ENCODE data around the gene SELENOO. TPM values are rescaled to one million over a fixed set of nuclear protein-coding genes. Genes with fewer than 3 reads are reported as not detected.
A peak's percentile ranks its signal among the peaks of the same experiment; 100 is the strongest.

Gene SELENOO
- total RNA-seq, 1 experiment from 2014 or later, result 28.6 TPM

DNA sequence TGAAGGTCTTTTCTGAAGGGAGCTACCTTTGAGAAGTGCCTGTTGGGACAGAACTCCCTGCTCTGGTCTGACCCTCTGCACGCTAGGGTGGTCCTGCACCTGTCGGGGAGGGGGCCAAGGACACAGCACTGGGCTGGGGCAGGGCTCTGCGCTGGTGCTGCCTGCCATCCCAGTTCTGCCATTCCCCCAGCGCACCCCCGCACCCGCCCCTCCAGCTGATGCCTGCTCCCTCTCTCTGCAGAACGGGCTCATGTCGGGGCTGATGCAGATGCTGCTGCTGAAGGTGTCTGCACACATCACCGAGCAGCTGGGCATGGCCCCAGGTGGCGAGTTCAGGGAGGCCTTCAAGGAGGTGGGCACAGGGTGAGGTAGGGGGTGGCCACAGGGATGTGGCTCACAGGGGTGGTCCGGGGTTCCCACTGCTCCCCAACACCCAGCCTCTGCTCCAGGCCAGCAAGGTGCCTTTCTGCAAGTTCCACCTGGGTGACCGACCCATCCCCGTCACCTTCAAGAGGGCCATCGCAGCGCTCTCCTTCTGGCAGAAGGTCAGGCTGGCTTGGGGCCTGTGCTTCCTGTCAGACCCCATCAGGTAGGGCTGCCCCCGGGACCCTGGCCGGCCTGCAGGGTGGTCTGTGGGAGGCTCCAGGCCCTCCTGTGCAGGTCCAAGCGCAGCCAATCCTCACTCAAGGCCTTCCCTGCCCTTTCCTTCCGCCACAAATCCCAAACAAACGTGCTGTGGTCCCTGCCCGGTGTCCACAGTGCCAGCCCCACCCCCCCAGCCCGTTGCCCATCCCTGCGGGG lies 3.6 kb upstream of the SELENOO start:
- intact Hi-C loops (cut with micrococcal nuclease; ENCODE audit: unreplicated experiment), result no loop called here

DNA sequence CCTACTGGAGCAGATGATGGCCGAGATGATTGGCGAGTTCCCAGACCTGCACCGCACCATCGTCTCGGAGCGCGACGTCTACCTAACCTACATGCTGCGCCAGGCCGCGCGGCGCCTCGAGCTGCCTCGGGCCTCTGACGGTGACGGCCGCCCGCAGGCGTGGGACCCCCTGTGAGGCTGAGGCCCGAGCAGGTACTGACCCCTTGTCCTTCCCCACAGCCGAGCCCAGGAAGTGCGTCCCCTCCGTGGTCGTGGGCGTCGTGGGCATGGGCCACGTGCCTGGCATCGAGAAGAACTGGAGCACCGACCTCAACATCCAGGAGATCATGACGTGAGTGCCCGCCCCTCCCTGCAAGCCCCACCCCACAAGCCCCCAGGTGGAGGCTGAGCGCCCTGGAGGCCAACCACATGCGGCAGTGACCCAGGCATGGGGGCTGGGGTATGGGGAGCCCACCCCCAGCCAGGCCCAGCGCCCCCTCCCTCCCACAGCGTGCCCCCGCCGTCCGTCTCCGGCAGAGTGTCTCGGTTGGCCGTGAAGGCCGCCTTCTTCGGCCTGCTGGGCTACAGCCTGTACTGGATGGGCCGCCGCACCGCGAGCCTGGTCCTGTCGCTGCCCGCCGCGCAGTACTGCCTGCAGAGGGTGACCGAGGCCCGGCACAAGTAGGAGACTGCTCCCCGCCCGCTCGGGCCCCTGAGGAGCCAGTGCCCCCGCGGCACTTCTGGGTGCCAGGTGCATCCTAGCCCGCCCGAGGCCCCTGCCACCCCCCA lies 2.8 kb upstream of the SELENOO start:
- Mint-ChIP-seq H3K4me3 (ENCODE audit: low read depth, unreplicated experiment) (no peak overlapping the region), H3K27ac (ENCODE audit: unreplicated experiment) (no peak overlapping the region), H3K36me3 (ENCODE audit: insufficient read depth, unreplicated experiment) (peaks cover 72% of the 10 kb centered on the region), H3K27me3 (ENCODE audit: unreplicated experiment) (no peaks in the 10 kb centered on the region), H3K4me1 (ENCODE audit: low read depth, unreplicated experiment) (peaks cover 9% of the 10 kb centered on the region), H3K9me3 (ENCODE audit: low read depth, unreplicated experiment) (no peaks in the 10 kb centered on the region)
- no TSS peak for BruUV-seq (replicated peaks)
- CTCF ChIA-PET, result no interaction called here
- TF ChIP-seq, protein P1, sequence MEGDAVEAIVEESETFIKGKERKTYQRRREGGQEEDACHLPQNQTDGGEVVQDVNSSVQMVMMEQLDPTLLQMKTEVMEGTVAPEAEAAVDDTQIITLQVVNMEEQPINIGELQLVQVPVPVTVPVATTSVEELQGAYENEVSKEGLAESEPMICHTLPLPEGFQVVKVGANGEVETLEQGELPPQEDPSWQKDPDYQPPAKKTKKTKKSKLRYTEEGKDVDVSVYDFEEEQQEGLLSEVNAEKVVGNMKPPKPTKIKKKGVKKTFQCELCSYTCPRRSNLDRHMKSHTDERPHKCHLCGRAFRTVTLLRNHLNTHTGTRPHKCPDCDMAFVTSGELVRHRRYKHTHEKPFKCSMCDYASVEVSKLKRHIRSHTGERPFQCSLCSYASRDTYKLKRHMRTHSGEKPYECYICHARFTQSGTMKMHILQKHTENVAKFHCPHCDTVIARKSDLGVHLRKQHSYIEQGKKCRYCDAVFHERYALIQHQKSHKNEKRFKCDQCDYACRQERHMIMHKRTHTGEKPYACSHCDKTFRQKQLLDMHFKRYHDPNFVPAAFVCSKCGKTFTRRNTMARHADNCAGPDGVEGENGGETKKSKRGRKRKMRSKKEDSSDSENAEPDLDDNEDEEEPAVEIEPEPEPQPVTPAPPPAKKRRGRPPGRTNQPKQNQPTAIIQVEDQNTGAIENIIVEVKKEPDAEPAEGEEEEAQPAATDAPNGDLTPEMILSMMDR (IDR thresholded peaks at IDR 0.05; ENCODE audit: unreplicated experiment), result no peak
- no peak for DNase-seq
- intact Hi-C loops (cut with micrococcal nuclease; ENCODE audit: unreplicated experiment), result no loop called here

More for the DNA sequence above, 3.6 kb upstream of the SELENOO start:
- no TSS peak for BruUV-seq (replicated peaks)
- no peaks in the 10 kb centered on the region for H3K27me3 Mint-ChIP-seq (ENCODE audit: unreplicated experiment)
- no peaks in the 10 kb centered on the region for H3K9me3 Mint-ChIP-seq (ENCODE audit: low read depth, unreplicated experiment)
- no peak overlapping the region for H3K4me3 Mint-ChIP-seq (ENCODE audit: low read depth, unreplicated experiment)
- peaks cover 63% of the 10 kb centered on the region for H3K36me3 Mint-ChIP-seq (ENCODE audit: insufficient read depth, unreplicated experiment)
- no peak overlapping the region for H3K27ac Mint-ChIP-seq (ENCODE audit: unreplicated experiment)
- TF ChIP-seq, protein P1 (IDR thresholded peaks at IDR 0.05; ENCODE audit: unreplicated experiment), result no peak
- CTCF ChIA-PET, result no interaction called here
- H3K4me1 Mint-ChIP-seq (ENCODE audit: low read depth, unreplicated experiment), result peaks cover 4% of the 10 kb centered on the region
- DNase-seq, result no peak

DNA sequence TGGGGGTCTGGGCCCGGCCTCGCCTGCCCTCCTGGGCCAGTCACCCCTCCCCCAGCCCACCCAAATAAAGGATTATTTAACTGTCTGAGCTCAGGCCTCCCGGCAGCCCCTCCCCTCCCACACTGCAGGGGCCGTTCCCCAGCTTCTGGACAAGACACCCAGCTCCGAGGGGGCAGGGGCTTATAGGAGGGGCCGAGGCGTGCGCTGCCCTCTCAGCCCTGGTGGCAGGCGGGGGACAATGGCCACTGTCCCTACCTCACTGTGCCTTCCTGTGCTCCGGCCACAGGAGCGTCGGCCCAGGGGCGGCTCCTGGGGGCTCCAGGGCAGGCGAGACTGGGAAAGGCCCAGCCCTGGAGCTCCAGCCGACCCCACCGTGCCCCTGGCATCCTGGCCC lies 2.2 kb upstream of the SELENOO start:
- H3K4me3 Mint-ChIP-seq (ENCODE audit: low read depth, unreplicated experiment), result no peak overlapping the region
- CTCF ChIA-PET, result no interaction called here
- H3K9me3 Mint-ChIP-seq (ENCODE audit: low read depth, unreplicated experiment), result no peaks in the 10 kb centered on the region
- H3K4me1 Mint-ChIP-seq (ENCODE audit: low read depth, unreplicated experiment), result peaks cover 9% of the 10 kb centered on the region
- no peaks in the 10 kb centered on the region for H3K27me3 Mint-ChIP-seq (ENCODE audit: unreplicated experiment)
- no TSS peak for BruUV-seq (replicated peaks)
- intact Hi-C loops (cut with micrococcal nuclease; ENCODE audit: unreplicated experiment), result no loop called here
- H3K36me3 Mint-ChIP-seq (ENCODE audit: insufficient read depth, unreplicated experiment), result peaks cover 78% of the 10 kb centered on the region
- TF ChIP-seq, protein P1 (IDR thresholded peaks at IDR 0.05; ENCODE audit: unreplicated experiment), result no peak
- no peak overlapping the region for H3K27ac Mint-ChIP-seq (ENCODE audit: unreplicated experiment)
- DNase-seq, result no peak

DNA sequence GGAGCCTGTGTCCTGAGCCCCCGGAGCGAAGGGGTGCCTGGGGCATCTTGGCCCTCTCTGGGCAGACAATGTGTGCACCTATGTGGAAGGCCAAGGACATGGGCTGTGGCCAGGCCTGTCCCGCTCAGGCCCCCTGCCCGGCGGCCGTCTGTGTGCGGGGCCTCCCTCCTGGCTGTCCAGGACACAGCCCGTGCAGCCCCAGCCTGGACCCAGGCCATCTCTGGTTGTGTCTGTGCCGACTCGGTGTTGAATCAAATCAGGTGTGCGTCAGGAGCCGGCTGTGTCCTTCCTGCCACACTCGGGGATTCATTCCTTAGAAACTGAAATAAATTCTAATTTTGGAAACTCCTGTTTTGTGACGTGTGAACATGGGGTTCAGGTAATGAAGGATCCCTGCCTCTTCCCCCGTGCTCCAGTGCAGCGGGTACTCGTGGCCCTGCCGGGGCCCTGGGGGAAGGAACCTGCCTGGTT lies 1.5 kb upstream of the SELENOO start:
- DNase-seq, result no peak
- intact Hi-C loops (cut with micrococcal nuclease; ENCODE audit: unreplicated experiment), result no loop called here
- Mint-ChIP-seq H3K4me1 (ENCODE audit: low read depth, unreplicated experiment) (peaks cover 9% of the 10 kb centered on the region), H3K4me3 (ENCODE audit: low read depth, unreplicated experiment) (peak overlapping the region; percentile 76), H3K27me3 (ENCODE audit: unreplicated experiment) (no peaks in the 10 kb centered on the region), H3K9me3 (ENCODE audit: low read depth, unreplicated experiment) (no peaks in the 10 kb centered on the region), H3K36me3 (ENCODE audit: insufficient read depth, unreplicated experiment) (peaks cover 81% of the 10 kb centered on the region), H3K27ac (ENCODE audit: unreplicated experiment) (peak overlapping the region; percentile 47)
- TF ChIP-seq, protein P1 (IDR thresholded peaks at IDR 0.05; ENCODE audit: unreplicated experiment), result no peak
- CTCF ChIA-PET, result no interaction called here
- no TSS peak for BruUV-seq (replicated peaks)

All from Calu3 (cell line).